Naive thymus-derived CD8-positive, alpha-beta T cell (primary cell): Measurements from ENCODE around the gene GRK6. TPM values are rescaled to one million over a fixed set of nuclear protein-coding genes. Genes with fewer than 3 reads are reported as not detected.

Experiments
- ATAC-seq, 2 donors: fragments of 150-1000 bp; cut with Tn5 transposase in 1 of 2; sonication (Bioruptor Pico), chemical (Tn5 transposase) in 1 of 2; 1 replicate in 1 of 2; 2 replicates in 1 of 2; pipeline ENCODE4 v1.10.0; 2021; ENCODE audit warnings: mild to moderate bottlenecking in 2 of 2, moderate library complexity in 2 of 2
- POLR2A ChIA-PET: fragments of 350-600 bp; sonication (Branson Sonifier 250); formaldehyde crosslinking; loops from one replicate; lab custom pipeline; 2021; ENCODE audit warnings: antibody characterized with exemption; lab: Charles Lee
- DNase-seq, 10 donors: peaks; one replicate each; pipeline versions ENCODE4 v3.0.0 to v3.0.0-alpha.2; 2020 to 2022
- H3K27ac Mint-ChIP-seq, 10 donors: one replicate each; pipeline ENCODE4 v1.8.0; 2020 to 2022; ENCODE audit warnings: mild to moderate bottlenecking in 10 of 10, mixed read lengths in 10 of 10, moderate library complexity in 4 of 10, inconsistent platforms in 1 of 10
- H3K27me3 Mint-ChIP-seq, 5 donors: one replicate each; pipeline ENCODE4 v1.8.0; 2021 to 2022; ENCODE audit warnings: mixed read lengths in 5 of 5
- H3K36me3 Mint-ChIP-seq, 3 donors: one replicate each; pipeline ENCODE4 v1.8.0; 2020 to 2022; ENCODE audit warnings: mixed read lengths in 3 of 3, mild to moderate bottlenecking in 2 of 3, inconsistent platforms in 1 of 3
- H3K4me1 Mint-ChIP-seq, 4 donors: one replicate each; pipeline ENCODE4 v1.8.0; 2021 to 2022; ENCODE audit warnings: mixed read lengths in 4 of 4
- H3K4me3 Mint-ChIP-seq, 10 donors: one replicate each; pipeline ENCODE4 v1.8.0; 2020 to 2022; ENCODE audit warnings: mild to moderate bottlenecking in 10 of 10, mixed read lengths in 10 of 10, moderate library complexity in 6 of 10, inconsistent platforms in 1 of 10
- H3K9me3 Mint-ChIP-seq, 9 donors: one replicate each; pipeline ENCODE4 v1.8.0; 2020 to 2022; ENCODE audit warnings: mixed read lengths in 9 of 9, mild to moderate bottlenecking in 3 of 9, inconsistent platforms in 1 of 9, moderate library complexity in 1 of 9
- polyA plus RNA-seq, 3 donors: library from polyadenylated mRNA; unstranded; fragments of 300-500 nt; fragmentation: Illumina TruSeq; gene quantifications; one replicate each; pipeline ENCODE4 v1.2.3, GENCODE V29; 2021
- total RNA-seq, 8 experiments: library from RNA in 2 of 8; stranded (reverse) in 2 of 8; gene quantifications; one replicate each; pipeline ENCODE4 v1.2.3 and lab custom pipeline; 2021 to 2026

The GRK6 gene
- total and polyA plus RNA-seq, 5 experiments from 2014 or later: 83.1 to 204 (median 176) TPM

DNA sequence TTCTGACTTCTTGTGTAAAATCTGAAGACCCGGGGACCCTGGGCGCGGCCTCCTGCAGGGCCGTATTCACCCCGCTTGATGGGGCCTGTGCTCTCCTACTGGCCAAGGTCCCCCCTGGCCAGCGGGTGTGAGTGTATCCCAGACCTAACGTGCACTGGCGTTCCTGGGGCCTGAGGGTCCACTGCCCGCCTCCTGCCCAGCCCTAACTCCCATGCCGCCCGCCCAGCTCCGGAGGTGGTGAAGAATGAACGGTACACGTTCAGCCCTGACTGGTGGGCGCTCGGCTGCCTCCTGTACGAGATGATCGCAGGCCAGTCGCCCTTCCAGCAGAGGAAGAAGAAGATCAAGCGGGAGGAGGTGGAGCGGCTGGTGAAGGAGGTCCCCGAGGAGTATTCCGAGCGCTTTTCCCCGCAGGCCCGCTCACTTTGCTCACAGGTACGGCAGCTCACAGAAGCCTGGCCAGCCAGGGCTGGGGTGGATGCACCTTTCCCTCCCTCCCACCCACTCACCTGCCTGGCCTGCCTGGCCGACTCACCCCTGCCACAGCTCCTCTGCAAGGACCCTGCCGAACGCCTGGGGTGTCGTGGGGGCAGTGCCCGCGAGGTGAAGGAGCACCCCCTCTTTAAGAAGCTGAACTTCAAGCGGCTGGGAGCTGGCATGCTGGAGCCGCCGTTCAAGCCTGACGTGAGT lies 9.5 kb downstream of the GRK6 start:
- ATAC-seq (no peak), DNase-seq (no peak)
- H3K27me3 Mint-ChIP-seq: no peaks in the 10 kb centered on the region
- peaks cover 21 to 86% (median 79%) of the 10 kb centered on the region in 4 donors for H3K4me1 Mint-ChIP-seq
- H3K9me3 Mint-ChIP-seq: no peaks in the 10 kb centered on the region
- POLR2A ChIA-PET: interaction anchor here (1.0 to 25.4 kb wide), 5 partner anchors 8 to 117 kb away, joined by 3 to 1530 read pairs (median 4); partner anchors contain the start of genes F12, GRK6 and PRR7
- peaks cover 0 to 77% (median 26%) of the 10 kb centered on the region in 3 donors for H3K36me3 Mint-ChIP-seq
- peak overlapping the region in 6 of 10 donors; percentile 53 to 95 (median 74) for H3K27ac Mint-ChIP-seq
- peak overlapping the region in 1 of 10 donors; percentile 41 for H3K4me3 Mint-ChIP-seq

DNA sequence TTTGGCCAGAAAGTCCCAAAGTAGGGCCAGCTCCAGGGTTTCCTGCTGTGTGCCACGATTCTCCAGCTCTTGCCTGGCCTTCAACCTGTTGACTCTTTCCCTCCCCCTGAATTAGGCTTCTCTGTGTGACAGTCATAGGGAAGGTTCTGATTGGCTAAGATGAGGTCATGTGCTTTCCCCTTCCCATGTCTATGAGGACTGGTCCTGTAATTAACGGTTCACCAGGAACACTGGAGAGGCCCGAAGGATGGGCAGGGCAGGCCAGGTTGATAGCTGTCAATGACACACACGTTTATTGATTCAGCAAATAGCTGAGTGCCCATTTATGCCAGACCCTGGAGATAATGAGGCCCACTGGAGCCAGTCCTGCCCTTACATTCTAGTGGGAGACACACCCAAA lies 11.1 kb downstream of the GRK6 start:
- peaks cover 28 to 84% (median 72%) of the 10 kb centered on the region in 4 donors for H3K4me1 Mint-ChIP-seq
- peaks cover 0 to 82% (median 23%) of the 10 kb centered on the region in 3 donors for H3K36me3 Mint-ChIP-seq
- POLR2A ChIA-PET: interaction anchor here (3.9 to 25.4 kb wide), 2 partner anchors 9 to 20 kb away, joined by 30 to 1530 read pairs; partner anchors contain the start of genes F12, GRK6 and PRR7

DNA sequence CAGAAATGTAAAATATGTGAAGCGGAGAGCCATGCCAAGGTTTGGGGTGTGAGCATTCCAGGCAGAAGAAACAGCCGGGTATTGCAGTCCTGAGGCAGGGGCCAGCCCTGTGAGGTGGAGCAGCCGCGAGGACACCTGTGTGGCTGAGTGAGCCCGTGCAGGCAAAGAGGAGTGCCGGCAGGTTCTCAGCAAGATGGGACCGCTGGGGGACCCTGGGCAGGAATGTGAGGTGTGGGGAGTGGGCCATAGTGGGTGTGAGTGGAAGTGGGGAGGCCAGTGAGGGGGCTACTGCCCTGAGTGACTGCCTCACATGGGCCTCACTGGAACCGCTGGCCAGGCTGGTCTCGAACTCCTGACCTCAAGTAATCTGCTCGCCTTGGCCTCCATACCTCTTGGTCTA lies 12.0 kb downstream of the GRK6 start:
- POLR2A ChIA-PET: interaction anchor here (3.9 to 25.4 kb wide), 2 partner anchors 8 to 20 kb away, joined by 30 to 1530 read pairs; partner anchors contain the start of genes F12, GRK6 and PRR7
- peak overlapping the region in 4 of 10 donors; percentile 4 to 36 (median 24) for H3K4me3 Mint-ChIP-seq
- no peak for ATAC-seq
- H3K9me3 Mint-ChIP-seq: no peaks in the 10 kb centered on the region
- no peak for DNase-seq
- H3K4me1 Mint-ChIP-seq: peaks cover 27 to 79% (median 67%) of the 10 kb centered on the region in 4 donors
- H3K36me3 Mint-ChIP-seq: peaks cover 0 to 79% (median 21%) of the 10 kb centered on the region in 3 donors
- peak overlapping the region; percentile 66 to 90 (median 86) for H3K27ac Mint-ChIP-seq
- H3K27me3 Mint-ChIP-seq: no peaks in the 10 kb centered on the region

More for the DNA sequence above, 11.1 kb downstream of the GRK6 start:
- no peak for DNase-seq
- H3K27me3 Mint-ChIP-seq: no peaks in the 10 kb centered on the region
- peak overlapping the region in 2 of 10 donors; percentile 20 to 29 for H3K4me3 Mint-ChIP-seq
- H3K27ac Mint-ChIP-seq: peak overlapping the region in 9 of 10 donors; percentile 48 to 90 (median 86)
- no peaks in the 10 kb centered on the region for H3K9me3 Mint-ChIP-seq
- ATAC-seq: no peak

DNA sequence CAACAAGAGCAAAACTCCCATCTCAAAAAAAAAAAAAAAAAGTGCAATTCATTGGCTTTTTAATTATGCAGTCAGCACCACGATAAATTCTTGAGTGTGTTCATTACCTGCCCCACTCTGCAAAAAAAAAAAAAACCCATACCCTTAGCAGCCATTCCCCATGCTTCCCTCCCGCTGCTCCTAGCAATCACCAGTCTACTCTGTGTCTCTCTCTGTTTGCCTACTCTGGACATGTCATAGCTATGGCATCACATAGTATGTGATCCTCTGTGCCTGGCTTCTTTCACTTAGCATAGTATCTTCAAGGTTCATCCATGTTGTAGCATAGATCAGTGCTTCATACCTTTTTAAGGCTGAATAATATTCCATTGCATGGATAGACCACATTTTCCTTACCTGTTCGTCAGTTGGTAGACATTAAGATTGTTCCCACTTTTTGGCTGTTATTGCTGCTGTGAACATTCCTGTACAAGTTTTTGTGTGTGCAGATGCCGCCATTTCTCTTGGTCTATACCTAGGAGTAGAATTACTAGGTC lies 13.1 kb downstream of the GRK6 start:
- peak in 1 of 10 donors; percentile 0 for DNase-seq
- POLR2A ChIA-PET: interaction anchor here (0.6 to 25.4 kb wide), 5 partner anchors 15 to 909 kb away, joined by 3 to 1530 read pairs (median 4); partner anchors contain the start of genes F12, GRK6 and LMAN2
- H3K36me3 Mint-ChIP-seq: peaks cover 0 to 70% (median 16%) of the 10 kb centered on the region in 3 donors
- H3K4me3 Mint-ChIP-seq: peak overlapping the region in 4 of 10 donors; percentile 16 to 54 (median 19)
- no peaks in the 10 kb centered on the region for H3K9me3 Mint-ChIP-seq
- H3K4me1 Mint-ChIP-seq: peaks cover 30 to 77% (median 65%) of the 10 kb centered on the region in 4 donors
- peak overlapping the region; percentile 80 to 93 (median 88) for H3K27ac Mint-ChIP-seq
- no peak for ATAC-seq
- H3K27me3 Mint-ChIP-seq: no peaks in the 10 kb centered on the region

DNA sequence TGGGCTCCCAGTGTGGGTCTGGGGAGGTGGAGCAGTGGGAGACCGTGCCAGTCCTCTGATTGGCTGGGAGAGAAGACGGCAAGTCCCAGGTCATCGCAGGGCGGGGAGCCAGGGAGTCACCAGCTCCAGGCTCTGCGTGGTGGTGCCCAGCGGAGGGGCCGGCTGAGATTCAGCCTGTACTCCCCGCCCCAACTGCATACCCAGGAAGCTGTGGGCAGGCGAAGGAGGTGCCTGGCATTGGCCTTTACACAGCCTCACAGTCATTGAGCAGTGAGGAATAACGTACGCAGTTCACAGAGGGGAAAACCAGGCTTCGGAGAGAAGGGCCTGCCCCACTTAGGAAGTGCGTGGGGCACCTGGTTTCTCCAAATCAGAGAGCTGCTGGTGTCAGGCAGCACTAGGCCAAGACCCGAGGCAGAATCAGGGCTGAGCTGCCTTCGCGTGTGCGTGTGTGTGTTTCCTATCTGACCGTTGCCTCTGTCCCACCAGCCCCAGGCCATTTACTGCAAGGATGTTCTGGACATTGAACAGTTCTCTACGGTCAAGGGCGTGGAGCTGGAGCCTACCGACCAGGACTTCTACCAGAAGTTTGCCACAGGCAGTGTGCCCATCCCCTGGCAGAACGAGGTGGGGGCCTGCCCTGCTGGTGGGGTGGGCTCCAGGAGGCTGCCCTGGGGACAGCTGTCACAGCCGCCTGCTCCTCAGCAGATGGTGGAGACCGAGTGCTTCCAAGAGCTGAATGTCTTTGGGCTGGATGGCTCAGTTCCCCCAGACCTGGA lies 13.9 kb downstream of the GRK6 start:
- peak overlapping the region in 7 of 10 donors; percentile 7 to 68 (median 54) for H3K4me3 Mint-ChIP-seq
- POLR2A ChIA-PET: interaction anchor here (1.2 to 25.4 kb wide), 4 partner anchors 14 to 89 kb away, joined by 3 to 1530 read pairs (median 46); partner anchors contain the start of genes F12, GRK6 and LMAN2
- peaks cover 0 to 64% (median 16%) of the 10 kb centered on the region in 3 donors for H3K36me3 Mint-ChIP-seq
- H3K9me3 Mint-ChIP-seq: no peaks in the 10 kb centered on the region
- no peaks in the 10 kb centered on the region for H3K27me3 Mint-ChIP-seq
- peaks cover 35 to 78% (median 67%) of the 10 kb centered on the region in 4 donors for H3K4me1 Mint-ChIP-seq
- ATAC-seq (peak; percentile 65 to 82), DNase-seq (peak in 7 of 10 donors; percentile 46 to 74 (median 56))
- H3K27ac Mint-ChIP-seq: peak overlapping the region; percentile 80 to 93 (median 88)

DNA sequence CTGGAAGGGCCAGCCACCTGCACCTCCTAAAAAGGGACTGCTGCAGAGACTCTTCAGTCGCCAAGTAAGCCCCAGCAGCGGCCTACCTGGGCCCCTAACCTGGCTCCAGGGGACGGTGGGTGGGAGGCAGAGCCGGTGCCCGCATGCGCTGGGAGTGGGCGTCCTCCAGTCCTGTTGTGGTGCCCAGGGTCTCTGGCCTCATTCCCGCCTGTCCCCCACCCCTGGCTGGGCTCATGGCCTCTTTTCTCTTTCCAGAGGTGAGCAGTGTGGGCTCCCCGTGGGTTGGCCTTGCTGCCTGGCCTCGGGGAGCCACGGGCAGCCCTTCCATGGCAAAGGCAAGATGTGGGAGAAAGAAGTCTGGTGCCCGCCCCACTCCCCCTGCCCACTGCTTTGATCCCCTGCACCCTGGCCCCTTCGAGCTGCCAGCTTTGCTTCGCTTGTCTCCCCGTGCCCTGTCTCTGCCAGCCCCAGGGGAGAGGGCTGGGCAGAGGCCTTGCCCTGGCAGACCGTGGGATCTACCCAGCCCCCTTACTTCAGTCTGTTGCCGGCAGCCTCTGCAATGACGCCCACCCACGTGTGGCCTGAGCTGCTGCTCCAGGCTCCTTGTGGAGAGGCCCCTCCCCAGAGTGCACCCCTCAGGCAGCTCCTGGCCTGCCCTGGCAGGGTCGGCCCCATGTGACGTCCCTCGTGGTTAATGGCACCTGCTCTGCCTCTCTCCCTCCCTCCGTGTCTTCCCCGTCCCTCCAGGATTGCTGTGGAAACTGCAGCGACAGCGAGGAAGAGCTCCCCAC lies 14.7 kb downstream of the GRK6 start:
- POLR2A ChIA-PET: interaction anchor here (1.2 to 25.4 kb wide), 4 partner anchors 13 to 90 kb away, joined by 3 to 1530 read pairs (median 46); partner anchors contain the start of genes F12, GRK6 and LMAN2
- DNase-seq (peak in 1 of 10 donors; percentile 0), ATAC-seq (no peak)
- H3K27me3 Mint-ChIP-seq: no peaks in the 10 kb centered on the region
- H3K36me3 Mint-ChIP-seq: peaks cover 0 to 58% (median 16%) of the 10 kb centered on the region in 3 donors
- peak overlapping the region in 2 of 10 donors; percentile 13 to 41 for H3K4me3 Mint-ChIP-seq
- H3K9me3 Mint-ChIP-seq: no peaks in the 10 kb centered on the region
- H3K4me1 Mint-ChIP-seq: peaks cover 37 to 81% (median 69%) of the 10 kb centered on the region in 4 donors
- peak overlapping the region in 8 of 10 donors; percentile 72 to 98 (median 87) for H3K27ac Mint-ChIP-seq

DNA sequence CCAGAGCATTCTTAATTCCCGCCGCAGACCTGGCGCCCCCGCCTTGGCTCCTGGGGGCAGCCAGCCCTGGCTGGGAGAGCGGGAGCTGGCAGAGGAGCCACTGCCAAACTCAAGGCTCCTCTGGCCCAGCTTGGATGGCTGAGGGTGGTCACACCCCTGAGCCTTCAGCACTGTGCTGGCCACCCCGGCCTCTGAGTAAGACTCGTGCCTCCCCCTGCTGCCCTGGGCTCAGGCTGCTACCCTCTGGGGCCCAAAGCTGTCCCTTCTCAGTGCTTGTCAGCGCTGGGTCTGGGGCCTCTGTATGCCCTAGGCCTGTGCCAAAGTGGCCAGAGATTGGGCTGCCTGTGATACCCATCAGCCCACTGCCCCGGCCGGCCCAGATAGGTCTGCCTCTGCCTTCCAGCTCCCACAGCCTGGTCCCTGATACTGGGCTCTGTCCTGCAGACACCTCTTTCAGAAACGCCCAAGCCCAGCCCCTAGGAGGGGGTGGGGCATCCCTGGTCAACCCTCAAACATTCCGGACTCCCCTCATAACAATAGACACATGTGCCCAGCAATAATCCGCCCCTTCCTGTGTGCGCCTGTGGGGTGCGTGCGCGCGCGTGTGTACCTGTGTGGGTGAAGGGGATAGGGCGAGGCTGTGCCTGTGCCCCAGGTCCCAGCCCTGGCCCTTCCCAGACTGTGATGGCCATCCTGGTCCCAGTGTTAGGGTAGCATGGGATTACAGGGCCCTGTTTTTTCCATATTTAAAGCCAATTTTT lies 15.8 kb downstream of the GRK6 start:
- H3K27ac Mint-ChIP-seq: peak overlapping the region in 9 of 10 donors; percentile 22 to 98 (median 77)
- H3K4me3 Mint-ChIP-seq: peak overlapping the region in 2 of 10 donors; percentile 25 to 41
- no peak for ATAC-seq
- no peaks in the 10 kb centered on the region for H3K27me3 Mint-ChIP-seq
- peaks cover 0 to 48% (median 13%) of the 10 kb centered on the region in 3 donors for H3K36me3 Mint-ChIP-seq
- H3K9me3 Mint-ChIP-seq: no peaks in the 10 kb centered on the region
- POLR2A ChIA-PET: interaction anchor here (8.6 to 25.4 kb wide), 2 partner anchors 12 to 24 kb away, joined by 87 to 1530 read pairs; partner anchors contain the start of genes F12 and GRK6
- peak in 2 of 10 donors; percentile 3 to 55 for DNase-seq
- peaks cover 34 to 74% (median 61%) of the 10 kb centered on the region in 4 donors for H3K4me1 Mint-ChIP-seq

DNA sequence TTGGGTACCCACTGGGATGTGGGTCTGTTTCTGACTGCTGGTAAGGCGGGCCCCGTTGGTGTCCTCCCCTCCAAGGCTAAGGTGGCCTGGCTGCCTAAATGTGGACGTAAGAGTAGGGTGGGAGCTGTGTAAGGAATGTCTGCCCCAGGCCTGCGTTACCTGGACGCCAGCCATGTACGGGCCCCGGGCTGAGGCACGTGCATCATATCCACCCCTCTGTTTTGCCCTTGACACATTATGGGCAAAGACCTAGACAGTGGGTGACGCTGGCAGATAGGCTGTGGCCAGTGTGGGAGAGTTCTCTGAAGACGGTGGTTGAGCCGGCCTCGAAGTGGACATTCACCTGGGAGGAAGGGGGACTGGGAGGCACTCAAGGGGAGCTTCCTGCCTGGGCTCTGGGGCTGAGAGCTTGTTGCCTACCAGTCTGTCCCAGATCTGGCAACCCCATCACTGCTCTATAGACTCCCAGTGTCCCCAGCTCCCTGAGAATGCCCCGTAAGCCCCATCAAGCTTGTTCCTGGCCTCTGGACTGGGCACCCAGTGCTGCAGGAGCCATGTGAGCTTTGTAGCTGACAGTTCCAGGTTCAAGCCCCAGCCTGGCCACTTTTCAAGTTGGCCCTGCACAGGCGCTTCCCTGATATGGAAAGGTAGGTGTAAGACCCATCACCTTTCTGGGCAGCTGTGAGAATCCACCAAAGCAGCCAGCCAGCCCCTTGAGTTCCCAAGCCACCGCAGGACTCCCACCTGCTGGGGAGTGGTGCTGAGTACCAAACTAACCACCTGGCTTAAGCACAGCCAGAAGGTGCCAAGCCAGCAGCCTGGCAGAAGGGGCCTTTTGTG lies 16.9 kb downstream of the GRK6 start:
- POLR2A ChIA-PET: interaction anchor here (0.7 to 25.4 kb wide), 5 partner anchors 7 to 92 kb away, joined by 3 to 1530 read pairs (median 4); partner anchors contain the start of genes F12, GRK6, LMAN2 and PDLIM7
- H3K4me1 Mint-ChIP-seq: peaks cover 35 to 72% (median 59%) of the 10 kb centered on the region in 4 donors

DNA sequence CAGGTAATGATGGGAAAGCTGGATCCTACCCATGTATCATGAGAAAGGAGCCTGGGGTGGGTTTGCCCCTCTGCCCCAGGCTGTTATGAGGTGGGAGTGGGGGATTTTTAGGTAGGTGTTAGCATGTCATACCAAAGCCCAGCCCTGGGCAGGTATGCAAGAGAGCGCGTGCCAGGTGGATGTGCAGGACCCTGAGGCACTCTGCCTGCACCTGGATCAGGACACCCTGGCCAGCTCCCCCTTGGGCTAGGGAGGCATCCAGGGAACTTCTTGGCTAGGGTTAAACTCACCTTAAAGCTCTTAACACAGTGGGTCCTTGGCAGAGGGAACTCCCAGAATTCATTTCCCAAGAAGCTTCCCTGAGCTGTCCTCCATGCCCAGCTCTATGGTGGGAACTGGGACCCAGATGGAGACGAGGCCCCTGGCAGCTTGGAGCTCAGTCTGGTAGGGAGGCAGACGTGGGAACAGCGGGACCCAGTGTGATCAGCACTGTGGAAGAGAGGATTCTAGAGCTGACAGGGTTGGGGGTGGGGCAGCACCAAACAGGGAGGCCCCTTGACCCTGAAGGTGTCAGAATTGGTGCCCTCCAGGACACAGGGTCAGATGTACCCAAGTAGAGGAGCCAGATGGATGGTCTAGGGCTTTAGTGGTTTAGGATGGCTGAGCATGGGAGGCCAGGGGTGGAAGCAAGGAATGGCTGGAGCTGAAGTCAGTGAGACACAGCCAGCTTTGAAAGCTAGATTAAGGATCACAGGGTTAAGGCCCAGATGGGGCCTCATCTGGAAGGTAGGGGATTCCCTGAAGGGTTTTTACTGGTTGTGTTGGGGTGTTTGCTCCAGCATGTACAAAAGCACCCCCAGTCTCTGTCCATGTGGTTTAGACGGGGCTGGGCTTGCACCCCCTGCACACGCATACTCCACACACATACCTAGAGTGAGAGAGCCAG lies 17.9 kb downstream of the GRK6 start:
- Mint-ChIP-seq H3K27me3 (no peaks in the 10 kb centered on the region), H3K9me3 (no peaks in the 10 kb centered on the region), H3K4me3 (peak overlapping the region; percentile 8 to 89 (median 80)), H3K27ac (peak overlapping the region; percentile 91 to 98 (median 96)), H3K36me3 (peaks cover 0 to 28% (median 1%) of the 10 kb centered on the region in 3 donors), H3K4me1 (peaks cover 39 to 67% (median 59%) of the 10 kb centered on the region in 4 donors)
- DNase-seq (peak in 3 of 10 donors; percentile 33 to 50 (median 42)), ATAC-seq (peak; percentile 8 to 26)
- POLR2A ChIA-PET: interaction anchor here (0.7 to 25.4 kb wide), 8 partner anchors 8 to 93 kb away, joined by 3 to 1530 read pairs (median 5); partner anchors contain the start of genes F12, GRK6, LMAN2 and PDLIM7

More for the DNA sequence above, 16.9 kb downstream of the GRK6 start:
- peak overlapping the region; percentile 47 to 98 (median 88) for H3K27ac Mint-ChIP-seq
- H3K4me3 Mint-ChIP-seq: no peak overlapping the region
- no peaks in the 10 kb centered on the region for H3K9me3 Mint-ChIP-seq
- peak in 1 of 10 donors; percentile 42 for DNase-seq
- no peaks in the 10 kb centered on the region for H3K27me3 Mint-ChIP-seq
- H3K36me3 Mint-ChIP-seq: peaks cover 0 to 37% (median 7%) of the 10 kb centered on the region in 3 donors
- no peak for ATAC-seq
